ENCODE measurements around the gene ANG.

Gene ANG

DNA sequence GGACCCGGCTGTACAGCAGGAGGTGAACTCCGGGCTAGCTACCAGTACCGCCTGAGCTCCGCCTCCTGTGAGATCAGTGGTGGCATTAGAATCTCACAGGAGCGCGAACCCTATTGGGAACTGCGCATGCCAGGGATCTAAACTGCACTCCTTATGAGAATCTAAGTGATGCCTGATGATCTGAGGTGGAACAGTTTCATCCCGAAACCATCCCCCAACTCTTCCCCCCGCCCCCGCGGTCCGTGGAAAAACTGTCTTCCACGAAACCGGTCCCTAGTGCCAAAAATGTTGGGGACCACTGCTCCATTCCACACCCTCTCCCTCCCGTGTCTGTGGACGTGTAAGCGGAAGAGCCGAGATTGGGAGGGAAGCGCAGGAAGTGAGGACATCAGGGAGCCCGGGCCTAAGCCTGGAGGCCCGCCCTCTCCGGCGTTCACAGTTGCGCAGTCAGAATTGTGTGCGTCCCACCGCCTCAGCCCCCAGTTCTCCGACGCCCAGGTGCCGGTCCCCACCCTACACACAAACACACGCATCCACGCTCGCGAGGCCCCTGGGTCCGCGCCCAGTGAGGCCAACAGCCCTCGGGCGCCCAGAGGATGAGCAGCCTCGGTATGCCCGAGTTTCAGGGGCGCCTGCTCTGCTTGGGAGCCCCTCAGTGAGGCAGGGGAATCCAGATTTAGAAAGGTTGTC is 6.0 kb upstream of the ANG start (continued):
- TF ChIP-seq HOXC10 (CRISPR knock-in tag; IDR thresholded peaks at IDR 0.05) = no peak
- no peak for TF ChIP-seq ZNF404 (tag by site-specific recombination; IDR thresholded peaks at IDR 0.05)
- TF ChIP-seq ZBTB44 (tag by site-specific recombination; IDR thresholded peaks at IDR 0.05) = no peak
- no peak for TF ChIP-seq HOXA7 (CRISPR knock-in tag; IDR thresholded peaks at IDR 0.05; ENCODE audit: borderline replicate concordance)
- no peak for TF ChIP-seq ZNF747 (tag by site-specific recombination; IDR thresholded peaks at IDR 0.05)
- no peak for TF ChIP-seq ZNF394 (tag by site-specific recombination; IDR thresholded peaks at IDR 0.05; ENCODE audit: borderline replicate concordance)
- TF ChIP-seq, protein P1, sequence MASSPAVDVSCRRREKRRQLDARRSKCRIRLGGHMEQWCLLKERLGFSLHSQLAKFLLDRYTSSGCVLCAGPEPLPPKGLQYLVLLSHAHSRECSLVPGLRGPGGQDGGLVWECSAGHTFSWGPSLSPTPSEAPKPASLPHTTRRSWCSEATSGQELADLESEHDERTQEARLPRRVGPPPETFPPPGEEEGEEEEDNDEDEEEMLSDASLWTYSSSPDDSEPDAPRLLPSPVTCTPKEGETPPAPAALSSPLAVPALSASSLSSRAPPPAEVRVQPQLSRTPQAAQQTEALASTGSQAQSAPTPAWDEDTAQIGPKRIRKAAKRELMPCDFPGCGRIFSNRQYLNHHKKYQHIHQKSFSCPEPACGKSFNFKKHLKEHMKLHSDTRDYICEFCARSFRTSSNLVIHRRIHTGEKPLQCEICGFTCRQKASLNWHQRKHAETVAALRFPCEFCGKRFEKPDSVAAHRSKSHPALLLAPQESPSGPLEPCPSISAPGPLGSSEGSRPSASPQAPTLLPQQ (tag by site-specific recombination; IDR thresholded peaks at IDR 0.05) = peak; percentile 83
- TF ChIP-seq ZNF621 (tag by site-specific recombination; IDR thresholded peaks at IDR 0.05) = no peak
- TF ChIP-seq SETDB1 (IDR thresholded peaks at IDR 0.05; ENCODE audit: insufficient read length, low read length) = no peak
- TF ChIP-seq ZNF48 (tag by site-specific recombination; IDR thresholded peaks at IDR 0.05) = no peak
- no peak for TF ChIP-seq ZNF324 (tag by site-specific recombination; IDR thresholded peaks at IDR 0.05)
- peak; percentile 32; the same call in 1 of the 2 replicates for TF ChIP-seq EGR2 (tag by site-specific recombination; IDR thresholded peaks at IDR 0.05; ENCODE audit: low read depth)
- peak; percentile 69; the same call in 1 of the 2 replicates for TF ChIP-seq ZNF639 (tag by site-specific recombination; IDR thresholded peaks at IDR 0.05)
- peak; percentile 20 for TF ChIP-seq ZEB2 (tag by site-specific recombination; IDR thresholded peaks at IDR 0.05)
- TF ChIP-seq, protein P2, sequence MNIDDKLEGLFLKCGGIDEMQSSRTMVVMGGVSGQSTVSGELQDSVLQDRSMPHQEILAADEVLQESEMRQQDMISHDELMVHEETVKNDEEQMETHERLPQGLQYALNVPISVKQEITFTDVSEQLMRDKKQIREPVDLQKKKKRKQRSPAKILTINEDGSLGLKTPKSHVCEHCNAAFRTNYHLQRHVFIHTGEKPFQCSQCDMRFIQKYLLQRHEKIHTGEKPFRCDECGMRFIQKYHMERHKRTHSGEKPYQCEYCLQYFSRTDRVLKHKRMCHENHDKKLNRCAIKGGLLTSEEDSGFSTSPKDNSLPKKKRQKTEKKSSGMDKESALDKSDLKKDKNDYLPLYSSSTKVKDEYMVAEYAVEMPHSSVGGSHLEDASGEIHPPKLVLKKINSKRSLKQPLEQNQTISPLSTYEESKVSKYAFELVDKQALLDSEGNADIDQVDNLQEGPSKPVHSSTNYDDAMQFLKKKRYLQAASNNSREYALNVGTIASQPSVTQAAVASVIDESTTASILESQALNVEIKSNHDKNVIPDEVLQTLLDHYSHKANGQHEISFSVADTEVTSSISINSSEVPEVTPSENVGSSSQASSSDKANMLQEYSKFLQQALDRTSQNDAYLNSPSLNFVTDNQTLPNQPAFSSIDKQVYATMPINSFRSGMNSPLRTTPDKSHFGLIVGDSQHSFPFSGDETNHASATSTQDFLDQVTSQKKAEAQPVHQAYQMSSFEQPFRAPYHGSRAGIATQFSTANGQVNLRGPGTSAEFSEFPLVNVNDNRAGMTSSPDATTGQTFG (tag by site-specific recombination; IDR thresholded peaks at IDR 0.05; ENCODE audit: borderline replicate concordance) = no peak
- peak; percentile 94 for TF ChIP-seq ZBTB48 (tag by site-specific recombination; IDR thresholded peaks at IDR 0.05)
- TF ChIP-seq ZNF777 (tag by site-specific recombination; IDR thresholded peaks at IDR 0.05; ENCODE audit: borderline replicate concordance) = no peak
- TF ChIP-seq ZNF223 (tag by site-specific recombination; IDR thresholded peaks at IDR 0.05) = no peak
- TF ChIP-seq ZNF169 (tag by site-specific recombination; IDR thresholded peaks at IDR 0.05) = no peak
- no peak for TF ChIP-seq ZNF23 (tag by site-specific recombination; IDR thresholded peaks at IDR 0.05; ENCODE audit: borderline replicate concordance)
- TF ChIP-seq, protein P3, sequence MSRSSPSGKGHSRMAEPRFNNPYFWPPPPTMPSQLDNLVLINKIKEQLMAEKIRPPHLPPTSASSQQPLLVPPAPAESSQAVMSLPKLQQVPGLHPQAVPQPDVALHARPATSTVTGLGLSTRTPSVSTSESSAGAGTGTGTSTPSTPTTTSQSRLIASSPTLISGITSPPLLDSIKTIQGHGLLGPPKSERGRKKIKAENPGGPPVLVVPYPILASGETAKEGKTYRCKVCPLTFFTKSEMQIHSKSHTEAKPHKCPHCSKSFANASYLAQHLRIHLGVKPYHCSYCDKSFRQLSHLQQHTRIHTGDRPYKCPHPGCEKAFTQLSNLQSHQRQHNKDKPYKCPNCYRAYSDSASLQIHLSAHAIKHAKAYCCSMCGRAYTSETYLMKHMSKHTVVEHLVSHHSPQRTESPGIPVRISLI (tag by site-specific recombination; IDR thresholded peaks at IDR 0.05) = no peak
- TF ChIP-seq ZNF354C (tag by site-specific recombination; IDR thresholded peaks at IDR 0.05; ENCODE audit: borderline replicate concordance, low read depth) = no peak
- TF ChIP-seq, protein P4, sequence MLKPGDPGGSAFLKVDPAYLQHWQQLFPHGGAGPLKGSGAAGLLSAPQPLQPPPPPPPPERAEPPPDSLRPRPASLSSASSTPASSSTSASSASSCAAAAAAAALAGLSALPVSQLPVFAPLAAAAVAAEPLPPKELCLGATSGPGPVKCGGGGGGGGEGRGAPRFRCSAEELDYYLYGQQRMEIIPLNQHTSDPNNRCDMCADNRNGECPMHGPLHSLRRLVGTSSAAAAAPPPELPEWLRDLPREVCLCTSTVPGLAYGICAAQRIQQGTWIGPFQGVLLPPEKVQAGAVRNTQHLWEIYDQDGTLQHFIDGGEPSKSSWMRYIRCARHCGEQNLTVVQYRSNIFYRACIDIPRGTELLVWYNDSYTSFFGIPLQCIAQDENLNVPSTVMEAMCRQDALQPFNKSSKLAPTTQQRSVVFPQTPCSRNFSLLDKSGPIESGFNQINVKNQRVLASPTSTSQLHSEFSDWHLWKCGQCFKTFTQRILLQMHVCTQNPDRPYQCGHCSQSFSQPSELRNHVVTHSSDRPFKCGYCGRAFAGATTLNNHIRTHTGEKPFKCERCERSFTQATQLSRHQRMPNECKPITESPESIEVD (tag by site-specific recombination; IDR thresholded peaks at IDR 0.05) = no peak
- no peak for TF ChIP-seq ZNF426 (tag by site-specific recombination; IDR thresholded peaks at IDR 0.05)
- no peak for TF ChIP-seq REPIN1 (tag by site-specific recombination; IDR thresholded peaks at IDR 0.05; ENCODE audit: low read depth)
- TF ChIP-seq ATF2 (tag by site-specific recombination; IDR thresholded peaks at IDR 0.05; ENCODE audit: low read depth) = no peak
- TF ChIP-seq, protein P5, sequence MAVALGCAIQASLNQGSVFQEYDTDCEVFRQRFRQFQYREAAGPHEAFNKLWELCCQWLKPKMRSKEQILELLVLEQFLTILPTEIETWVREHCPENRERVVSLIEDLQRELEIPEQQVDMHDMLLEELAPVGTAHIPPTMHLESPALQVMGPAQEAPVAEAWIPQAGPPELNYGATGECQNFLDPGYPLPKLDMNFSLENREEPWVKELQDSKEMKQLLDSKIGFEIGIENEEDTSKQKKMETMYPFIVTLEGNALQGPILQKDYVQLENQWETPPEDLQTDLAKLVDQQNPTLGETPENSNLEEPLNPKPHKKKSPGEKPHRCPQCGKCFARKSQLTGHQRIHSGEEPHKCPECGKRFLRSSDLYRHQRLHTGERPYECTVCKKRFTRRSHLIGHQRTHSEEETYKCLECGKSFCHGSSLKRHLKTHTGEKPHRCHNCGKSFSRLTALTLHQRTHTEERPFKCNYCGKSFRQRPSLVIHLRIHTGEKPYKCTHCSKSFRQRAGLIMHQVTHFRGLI (tag by site-specific recombination; IDR thresholded peaks at IDR 0.05) = no peak
